ENCODE results near the gene NFATC4. TPM values are rescaled to one million over a fixed set of nuclear protein-coding genes. Genes with fewer than 3 reads are reported as not detected.
"Not testable (repeated sequence)": the region's sequence is repeated elsewhere in the genome, so short reads cannot be mapped to it uniquely, and the experiment has no call there.

Gene NFATC4
- total and polyA plus RNA-seq, 2 experiments from 2014 or later = 20.9 to 26.6 TPM

- TF ChIP-seq ETS1 (IDR thresholded peaks at IDR 0.05) (no peak), ZNF331 (CRISPR knock-in tag; IDR thresholded peaks at IDR 0.05; ENCODE audit: low read depth) (no peak), EZH2phosphoT487 (IDR thresholded peaks at IDR 0.05; ENCODE audit: unreplicated experiment) (no peak), EZH2 (IDR thresholded peaks at IDR 0.05; ENCODE audit: low read depth, unreplicated experiment) (no peak)
Observed at GRCh38 chr14:24370748-24371147, 2.8 kb downstream of the NFATC4 start (continued).

- H3K4me3 Mint-ChIP-seq; H3K36me3 ChIP-seq (ENCODE audit: insufficient read depth); H3K9me2 ChIP-seq (ENCODE audit: insufficient read depth); ATAC-seq; H3K27me3 ChIP-seq (ENCODE audit: insufficient read depth); H4K20me1 ChIP-seq (replicated peaks; ENCODE audit: insufficient read depth); H3K4me2 ChIP-seq; H3K27ac ChIP-seq (ENCODE audit: low read depth); DNase-seq (ENCODE audit: low spot score); H3K9me3 Mint-ChIP-seq; H3F3A ChIP-seq (replicated peaks; ENCODE audit: low read depth); H3K27ac Mint-ChIP-seq; H3K4me3 ChIP-seq; H2AFZ ChIP-seq; H3K79me2 ChIP-seq (replicated peaks; ENCODE audit: insufficient read depth): not testable (repeated sequence)
- Mint-ChIP-seq H3K27me3 (ENCODE audit: insufficient read depth, low read depth, poor library complexity) (peaks cover 24% of the 10 kb centered on the region), H3K4me1 (peaks cover 22% of the 10 kb centered on the region), H3K36me3 (ENCODE audit: low read depth) (peaks cover 14% of the 10 kb centered on the region)
- H3K4me1 ChIP-seq (ENCODE audit: insufficient read depth) = peaks cover 17% of the 10 kb centered on the region
Observed at GRCh38 chr14:24371605-24372004, 3.6 kb downstream of the NFATC4 start.

- H4K20me1 ChIP-seq (replicated peaks; ENCODE audit: insufficient read depth) = no peaks in the 10 kb centered on the region
- Mint-ChIP-seq H3K27me3 (ENCODE audit: insufficient read depth, low read depth, poor library complexity) (peaks cover 28% of the 10 kb centered on the region), H3K4me3 (no peak overlapping the region), H3K4me1 (peaks cover 35% of the 10 kb centered on the region), H3K9me3 (no peaks in the 10 kb centered on the region), H3K36me3 (ENCODE audit: low read depth) (peaks cover 14% of the 10 kb centered on the region), H3K27ac (no peak overlapping the region)
- ATAC-seq = no peak
- no peaks in the 10 kb centered on the region for H3K36me3 ChIP-seq (ENCODE audit: insufficient read depth)
- no peak overlapping the region for H3K4me3 ChIP-seq
- DNase-seq (ENCODE audit: low spot score) = no peak
- H3K27ac ChIP-seq (ENCODE audit: low read depth) = no peak overlapping the region
- H3K4me1 ChIP-seq (ENCODE audit: insufficient read depth) = peaks cover 24% of the 10 kb centered on the region
- H3K27me3 ChIP-seq (ENCODE audit: insufficient read depth) = no peaks in the 10 kb centered on the region
- no peak overlapping the region for H2AFZ ChIP-seq
- no peaks in the 10 kb centered on the region for H3K79me2 ChIP-seq (replicated peaks; ENCODE audit: insufficient read depth)
- H3K4me2 ChIP-seq = no peak overlapping the region
- 0 out of 2 replicates have a peak, but pooled peaks cover 2% of the 10 kb centered on the region for H3F3A ChIP-seq (replicated peaks; ENCODE audit: low read depth)
- peaks cover 4% of the 10 kb centered on the region; the same call in 1 of the 2 replicates for H3K9me2 ChIP-seq (ENCODE audit: insufficient read depth)
- no peak for TF ChIP-seq POLR2AphosphoS5 (IDR thresholded peaks at IDR 0.05; ENCODE audit: low read depth)
- TF ChIP-seq ZNF462 (CRISPR knock-in tag; IDR thresholded peaks at IDR 0.05) = no peak
- TF ChIP-seq EZH2 (IDR thresholded peaks at IDR 0.05; ENCODE audit: low read depth, unreplicated experiment) = no peak
- no peak for TF ChIP-seq NANOG (IDR thresholded peaks at IDR 0.05; ENCODE audit: borderline replicate concordance)
- no peak for TF ChIP-seq JUNB (IDR thresholded peaks at IDR 0.05; ENCODE audit: unreplicated experiment)
- TF ChIP-seq EZH2phosphoT487 (IDR thresholded peaks at IDR 0.05; ENCODE audit: unreplicated experiment) = no peak
- no peak for TF ChIP-seq CTCF (conservative IDR thresholded peaks at IDR 0.05; ENCODE audit: low read depth in 2 of 2)
Observed at GRCh38 chr14:24372701-24373416, 4.9 kb downstream of the NFATC4 start.

Measured in GM23338 (cell line).